GM12872 (cell line): ENCODE results near the gene VGLL4.

ENCODE experiments used
- CTCF ChIP-seq: IDR thresholded peaks from 3 replicates; pipeline ENCODE4 v1.5.1; 2011; ENCODE audit warnings: low read depth, mild to moderate bottlenecking, low read length, moderate library complexity; ENCODE audit not compliant: insufficient read depth

VGLL4 gene

GRCh38 chr3:11624161-11624560 lies 19.6 kb downstream of the VGLL4 start:
- no peak for TF ChIP-seq CTCF

GRCh38 chr3:11622586-11623550 lies 20.8 kb downstream of the VGLL4 start:
- TF ChIP-seq CTCF: no peak

- TF ChIP-seq CTCF: no peak
These were observed 22.6 kb downstream of the VGLL4 start for GRCh38 chr3:11621077-11621476.

- TF ChIP-seq CTCF: no peak
These were observed 23.6 kb downstream of the VGLL4 start for GRCh38 chr3:11619946-11620652.

- no peak for TF ChIP-seq CTCF
These were observed 24.3 kb downstream of the VGLL4 start for GRCh38 chr3:11619461-11619860.

GRCh38 chr3:11618904-11619303 lies 24.8 kb downstream of the VGLL4 start:
- no peak for TF ChIP-seq CTCF

- no peak for TF ChIP-seq CTCF
These were observed 27.2 kb downstream of the VGLL4 start for GRCh38 chr3:11616551-11616950.
